Esophagus squamous epithelium (tissue), 4 donors: ENCODE results near the gene AP1G1. TPM values are rescaled to one million over a fixed set of nuclear protein-coding genes. Genes with fewer than 3 reads are reported as not detected.

Source experiments
- small RNA-seq, 4 donors: library from RNA; depleted of rRNA; stranded (forward); fragments of <200 nt; gene quantifications; one replicate each; pipeline ENCODE3, GENCODE V24; 2016
- total RNA-seq, 4 donors: library from RNA; depleted of rRNA; stranded (reverse); fragments of >200 nt; gene quantifications; one replicate each; pipeline ENCODE4 v1.1.0, GENCODE V29; 2016

AP1G1 gene
- total RNA-seq, 4 donors from 2014 or later, result 51.7 to 90.1 (median 68.6) TPM

Small RNA genes within 50 kb of the gene (small RNA-seq; reads per million reads assigned to genes)
- 0 reads per million in 4 donors for gene AC010653.3
- 0 reads per million in 4 donors for gene SNORA70D
- 6,123 to 22,635 (median 7,177) reads per million in 4 donors for gene SNORD71

Other genes with a start within 250 kb of the AP1G1 start
- gene TAT, start 231.7 kb downstream of the AP1G1 start, total RNA-seq, result not detected
- gene MARVELD3, start 182.7 kb downstream of the AP1G1 start, total RNA-seq, result 10 to 100 TPM in 2 of 4 donors, 1 to 10 TPM in 2; 6.5 to 11.8 (median 9.8) TPM
- 1 to 10 TPM in 3 of 4 donors, under 1 TPM in 1; 0.49 to 5.7 (median 1.7) TPM for gene PHLPP2, start 84.1 kb downstream of the AP1G1 start, total RNA-seq
- 10 to 100 TPM in 3 of 4 donors, 1 to 10 TPM in 1; 8.9 to 23.8 (median 15.6) TPM for gene ATXN1L, start 37.1 kb upstream of the AP1G1 start, total RNA-seq
- 1 to 10 TPM; 2.5 to 8.2 (median 4.0) TPM for gene ZNF821, start 75.3 kb upstream of the AP1G1 start, total RNA-seq
- 100 to 1,000 TPM; 115 to 172 (median 153) TPM for gene IST1, start 86.7 kb upstream of the AP1G1 start, total RNA-seq
- gene PKD1L3, start 191.6 kb upstream of the AP1G1 start, total RNA-seq, result under 1 TPM in 3 of 4 donors, not detected in 1; 0.09 to 0.29 (median 0.19) TPM
- gene DHODH, start 199.9 kb upstream of the AP1G1 start, total RNA-seq, result 1 to 10 TPM; 4.3 to 9.0 (median 7.9) TPM
- gene HP, start 245.7 kb upstream of the AP1G1 start, total RNA-seq, result 1 to 10 TPM in 2 of 4 donors, not detected in 2; 1.0 to 2.9 TPM